Measurements from ENCODE around the gene PARD3. TPM values are rescaled to one million over a fixed set of nuclear protein-coding genes. Genes with fewer than 3 reads are reported as not detected.

Gene PARD3
- total RNA-seq, 2 donors from 2014 or later, result 36.1 to 48.5 TPM

DNA sequence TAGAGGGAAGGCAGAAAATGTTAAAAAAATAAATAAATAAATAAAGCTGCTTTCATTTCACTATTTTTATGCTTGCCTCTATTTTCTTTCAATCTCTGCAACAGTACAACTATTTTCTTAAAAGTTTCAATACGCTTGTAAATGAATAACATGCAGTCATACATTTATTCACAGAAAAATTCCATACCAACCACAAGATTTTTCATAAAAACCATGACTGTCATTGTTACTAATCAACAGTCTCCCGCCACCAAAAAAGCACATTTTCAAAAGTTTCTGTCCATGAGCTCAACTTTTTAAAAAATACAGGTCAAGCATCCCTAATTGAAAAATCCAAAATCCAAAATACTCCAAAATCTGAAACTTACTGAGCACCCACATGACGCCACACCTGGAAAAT, 5.3 kb downstream of the PARD3 start:
- no peak for ATAC-seq

GRCh38 chr10:34808801-34809745, 6.0 kb downstream of the PARD3 start:
- Histone ChIP-seq H3K36me3 (replicated peaks in 1 of 2; ENCODE audit: insufficient read depth in 1 of 2, low read depth in 2 of 2) (no peaks in the 10 kb centered on the region), H3K9me3 (no peaks in the 10 kb centered on the region), H3K4me3 (no peak overlapping the region), H3K4me1 (peaks cover 46% of the 10 kb centered on the region), H3K27me3 (no peaks in the 10 kb centered on the region), H3K27ac (peak overlapping the region in 1 of 4 donors; percentile 30)
- TF ChIP-seq POLR2A (IDR thresholded peaks at IDR 0.05) (no peak), CTCF (IDR thresholded peaks at IDR 0.05) (no peak)
- intact Hi-C loops (cut with DNase I), result no loop called here
- peak in 3 of 4 donors; percentile 27 to 34 (median 32) for DNase-seq
- WGBS, 2 donors, result 37 to 55% methylated on average over 18 to 19 of the region's 19 CpGs
- no peak for ATAC-seq

More for the DNA sequence above, 5.3 kb downstream of the PARD3 start:
- DNase-seq, result no peak
- no peaks in the 10 kb centered on the region for H3K9me3 ChIP-seq
- peaks cover 46% of the 10 kb centered on the region for H3K4me1 ChIP-seq
- no peak overlapping the region for H3K4me3 ChIP-seq
- H3K27ac ChIP-seq, result no peak overlapping the region
- H3K27me3 ChIP-seq, result no peaks in the 10 kb centered on the region
- intact Hi-C loops (cut with DNase I), result no loop called here
- 86 to 90% methylated on average over 3 of the region's 3 CpGs for WGBS, 2 donors
- TF ChIP-seq CTCF (IDR thresholded peaks at IDR 0.05) (no peak), POLR2A (IDR thresholded peaks at IDR 0.05) (no peak)
- no peaks in the 10 kb centered on the region for H3K36me3 ChIP-seq (replicated peaks in 1 of 2; ENCODE audit: insufficient read depth in 1 of 2, low read depth in 2 of 2)

DNA sequence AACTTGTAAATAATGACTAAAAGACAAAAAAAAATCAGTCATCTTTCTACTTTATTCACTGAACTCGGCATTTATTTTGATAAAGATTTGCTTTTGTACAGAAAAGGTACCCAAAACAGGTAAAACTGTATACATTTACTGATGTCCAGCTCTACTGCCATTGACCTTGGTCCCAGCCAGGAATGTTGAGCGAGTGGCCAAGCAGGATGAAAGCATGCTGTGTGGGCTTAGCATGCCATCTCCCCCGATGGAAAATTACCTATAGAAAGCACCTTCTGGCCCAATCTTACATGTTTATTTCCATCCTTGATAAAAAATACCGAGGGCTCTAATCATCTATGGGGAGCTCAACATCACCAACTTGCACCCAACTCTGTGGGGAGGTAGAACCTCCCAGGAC, 6.8 kb downstream of the PARD3 start:
- H3K36me3 ChIP-seq (replicated peaks in 1 of 2; ENCODE audit: insufficient read depth in 1 of 2, low read depth in 2 of 2), result no peaks in the 10 kb centered on the region
- H3K4me1 ChIP-seq, result peaks cover 42% of the 10 kb centered on the region
- no peak overlapping the region for H3K27ac ChIP-seq
- TF ChIP-seq CTCF (IDR thresholded peaks at IDR 0.05) (no peak), POLR2A (IDR thresholded peaks at IDR 0.05) (no peak)
- no peaks in the 10 kb centered on the region for H3K27me3 ChIP-seq
- H3K4me3 ChIP-seq, result no peak overlapping the region
- intact Hi-C loops (cut with DNase I), result no loop called here
- DNase-seq (no peak), ATAC-seq (no peak)
- WGBS, 2 donors, result 62 to 79% methylated on average over 4 of the region's 4 CpGs
- H3K9me3 ChIP-seq, result no peaks in the 10 kb centered on the region

- intact Hi-C loops (cut with DNase I), result no loop called here
Observed at GRCh38 chr10:34804306-34804705, 10.8 kb downstream of the PARD3 start.

More at GRCh38 chr10:34804306-34804705, 10.8 kb downstream of the PARD3 start:
- Histone ChIP-seq H3K36me3 (replicated peaks in 1 of 2; ENCODE audit: insufficient read depth in 1 of 2, low read depth in 2 of 2) (no peaks in the 10 kb centered on the region), H3K27ac (no peak overlapping the region), H3K4me1 (peaks cover 35% of the 10 kb centered on the region), H3K4me3 (no peak overlapping the region), H3K27me3 (no peaks in the 10 kb centered on the region), H3K9me3 (no peaks in the 10 kb centered on the region)
- WGBS, 2 donors, result 68 to 74% methylated on average over 1 of the region's 1 CpG
- ATAC-seq (no peak), DNase-seq (no peak)
- TF ChIP-seq POLR2A (IDR thresholded peaks at IDR 0.05), result no peak
- TF ChIP-seq CTCF (IDR thresholded peaks at IDR 0.05), result no peak
